GM20431 (cell line): ENCODE data around the gene TULP4.
"Not testable (repeated sequence)": the region's sequence is repeated elsewhere in the genome, so short reads cannot be mapped to it uniquely, and the experiment has no call there.

Experiments used
- in situ Hi-C: fragments of 300-500 bp; cut with MseI, MboI; formaldehyde crosslinking; loops from one replicate; pipeline ENCODE4 v1.15.0; 2020; ENCODE audit warnings: low sequenced_read_pairs; ENCODE audit not compliant: unreplicated experiment

TULP4 gene

GRCh38 chr6:158512809-158513208 lies 200.5 kb downstream of the TULP4 start:
- in situ Hi-C loops, result no loop called here

DNA sequence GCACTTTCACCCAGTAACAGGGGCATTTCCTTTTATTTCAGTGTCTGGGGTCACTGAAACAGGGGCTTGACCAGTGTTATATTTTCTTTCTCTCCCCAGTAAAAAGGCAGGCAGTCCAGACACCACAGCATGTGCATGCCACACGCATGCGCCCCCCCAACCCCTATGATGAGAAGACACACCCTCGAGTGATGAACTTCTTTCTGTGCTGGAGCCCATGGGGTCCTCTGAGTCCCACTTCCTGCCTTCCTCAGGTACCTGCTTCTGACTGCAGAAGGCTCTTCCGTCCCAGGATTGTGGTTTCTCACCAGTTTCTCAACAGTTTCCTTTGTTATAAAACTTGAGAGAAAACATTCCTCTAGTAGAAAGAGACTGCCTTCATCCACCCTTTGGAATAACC lies 201.9 kb downstream of the TULP4 start:
- in situ Hi-C loops, result no loop called here

DNA sequence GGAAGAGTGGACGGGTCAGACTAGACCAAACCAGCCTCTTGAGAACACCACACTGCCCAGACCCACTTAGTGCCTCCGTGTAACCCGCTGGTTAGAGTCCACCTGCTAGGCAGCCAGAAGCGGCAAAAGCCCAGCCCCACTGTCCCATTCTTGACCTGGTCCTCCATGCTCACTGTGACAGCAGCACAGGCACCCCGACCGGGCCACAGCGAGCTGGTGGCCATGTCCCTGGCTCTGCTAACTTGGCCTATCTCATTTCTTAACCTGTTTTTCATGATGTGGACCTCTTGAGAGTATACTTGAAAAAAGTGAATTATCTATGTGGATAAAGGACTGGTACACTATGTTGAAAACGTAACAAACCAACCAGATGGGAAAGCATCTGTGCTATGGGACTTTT lies 202.7 kb downstream of the TULP4 start:
- in situ Hi-C loops, result no loop called here

GRCh38 chr6:158516098-158516497 lies 203.8 kb downstream of the TULP4 start:
- in situ Hi-C loops, result no loop called here

GRCh38 chr6:158517038-158517437 lies 204.8 kb downstream of the TULP4 start:
- in situ Hi-C loops, result no loop called here

DNA sequence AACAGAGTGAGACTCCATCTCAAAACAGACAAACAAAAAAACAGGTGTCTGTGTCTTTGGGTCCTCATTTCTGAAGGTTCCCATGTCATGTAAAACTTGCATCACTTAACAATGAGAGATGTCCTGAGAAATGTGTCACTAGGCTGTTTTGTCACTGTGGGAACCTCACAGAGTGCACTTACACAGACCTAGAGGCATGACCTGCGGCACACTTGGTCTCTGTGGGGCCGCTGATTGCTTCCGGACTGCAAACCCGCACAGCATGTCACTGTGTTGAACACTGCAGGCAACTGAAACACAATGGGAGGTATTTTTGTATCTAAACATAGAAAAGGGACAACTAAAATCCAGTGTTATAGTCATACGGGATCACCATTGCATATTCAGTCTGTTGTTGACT lies 205.3 kb downstream of the TULP4 start:
- in situ Hi-C loops, result no loop called here

DNA sequence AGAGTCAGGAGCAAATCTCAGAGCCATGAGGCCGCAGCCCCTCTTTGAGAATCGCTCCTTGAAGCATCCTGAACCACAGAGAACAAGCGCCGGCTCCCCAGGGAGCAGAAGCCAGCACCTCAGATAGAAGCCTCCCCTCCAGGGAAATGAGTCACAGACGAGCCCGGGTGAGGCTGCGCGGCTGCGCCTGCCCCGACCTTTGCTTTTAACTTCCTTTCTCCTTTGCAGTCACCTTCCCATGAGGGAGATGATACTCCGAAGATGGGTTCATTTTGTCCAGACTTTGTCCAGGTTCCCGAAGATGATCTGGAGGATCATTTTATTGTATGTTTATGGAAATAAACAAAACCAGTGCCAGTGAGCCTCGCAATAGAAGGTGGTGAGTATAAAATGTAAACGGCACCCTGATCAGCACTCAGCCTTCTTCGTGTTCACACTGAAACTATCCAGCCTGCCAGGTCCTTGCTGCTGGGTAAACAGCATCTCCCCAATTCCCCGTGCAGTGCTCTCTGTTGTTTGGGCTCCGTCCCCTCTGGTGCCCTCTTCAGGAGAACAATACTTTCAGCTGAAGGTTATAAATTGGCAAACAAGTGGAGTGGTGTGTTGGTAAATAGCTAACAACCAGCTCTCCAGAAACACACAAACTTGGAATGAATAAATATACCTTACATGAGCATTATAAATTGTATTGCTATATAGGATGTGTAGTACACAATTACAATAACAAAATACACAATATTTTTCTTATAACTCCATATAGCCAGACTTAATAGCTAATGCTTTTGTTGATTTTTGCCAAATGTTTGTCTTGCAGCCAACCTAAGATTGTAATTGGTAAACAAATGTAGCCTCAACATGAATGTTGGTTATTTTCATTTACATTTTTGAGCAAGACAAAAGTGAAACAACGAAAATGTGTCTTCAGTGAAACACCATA lies 206.2 kb downstream of the TULP4 start:
- in situ Hi-C loops, result no loop called here

- in situ Hi-C loops, result no loop called here
Measured at GRCh38 chr6:158519300-158519699, 207.0 kb downstream of the TULP4 start.

GRCh38 chr6:158519761-158520160 lies 207.5 kb downstream of the TULP4 start:
- in situ Hi-C loops, result no loop called here

GRCh38 chr6:158520975-158521374 lies 208.7 kb downstream of the TULP4 start:
- in situ Hi-C loops, result not testable (repeated sequence)

- in situ Hi-C loops, result no loop called here
Measured at GRCh38 chr6:158521759-158522158, 209.5 kb downstream of the TULP4 start.

DNA sequence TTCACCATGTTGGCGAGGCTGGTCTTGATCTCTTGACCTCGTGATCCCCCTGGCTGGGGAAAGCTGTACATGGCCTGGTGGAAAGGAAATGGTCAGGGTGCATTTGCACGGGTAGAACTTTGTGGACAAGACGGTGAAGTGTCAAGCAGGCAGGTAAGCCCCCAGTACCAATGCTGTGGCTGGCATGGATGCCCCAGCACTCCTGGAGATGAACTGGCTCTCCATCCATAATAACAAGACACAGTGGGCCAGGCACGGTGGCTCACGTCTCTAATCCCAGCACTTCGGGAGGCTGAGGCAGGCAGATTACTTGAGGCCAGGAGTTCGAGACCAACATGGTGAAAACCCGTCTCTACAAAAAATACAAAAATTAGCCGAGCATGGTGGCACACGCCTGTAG lies 210.4 kb downstream of the TULP4 start:
- in situ Hi-C loops, result no loop called here

DNA sequence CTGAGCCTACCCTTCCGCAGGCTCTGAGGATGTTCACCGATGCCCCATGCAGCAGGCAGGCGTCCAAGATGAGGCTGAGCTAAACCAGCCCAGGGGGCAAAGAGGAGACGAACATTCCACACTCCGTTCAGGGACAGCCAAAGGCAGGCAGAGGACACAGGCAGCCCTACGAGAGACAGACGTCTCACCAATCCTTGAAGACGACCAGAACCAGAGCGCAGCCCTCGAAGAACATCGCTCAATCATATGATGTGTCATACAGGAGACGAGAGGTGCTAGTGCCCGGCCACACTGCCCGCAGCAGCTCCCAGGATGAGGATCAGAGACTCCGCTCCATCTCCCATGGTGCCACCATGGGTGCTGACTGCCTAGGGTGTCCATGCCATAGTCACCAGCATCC lies 212.0 kb downstream of the TULP4 start:
- in situ Hi-C loops, result no loop called here

DNA sequence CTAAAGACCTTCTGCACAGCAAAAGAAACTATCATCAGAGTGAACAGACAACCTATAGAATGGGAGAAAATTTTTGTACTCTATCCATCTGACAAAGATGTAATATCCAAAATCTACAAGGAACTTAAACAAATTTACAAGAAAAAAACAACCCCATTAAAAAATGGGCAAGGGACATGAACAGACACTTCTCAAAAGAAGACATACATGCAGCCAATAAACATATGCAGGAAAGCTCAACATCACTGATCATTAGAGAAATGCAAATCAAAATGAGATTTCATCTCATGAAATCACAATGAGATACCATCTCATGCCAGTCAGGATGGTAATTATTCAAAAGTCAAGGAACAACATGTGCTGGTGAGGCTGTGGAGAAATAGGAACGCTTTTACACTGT lies 215.6 kb downstream of the TULP4 start:
- in situ Hi-C loops, result not testable (repeated sequence)

GRCh38 chr6:158528826-158529225 lies 216.6 kb downstream of the TULP4 start:
- in situ Hi-C loops, result no loop called here

DNA sequence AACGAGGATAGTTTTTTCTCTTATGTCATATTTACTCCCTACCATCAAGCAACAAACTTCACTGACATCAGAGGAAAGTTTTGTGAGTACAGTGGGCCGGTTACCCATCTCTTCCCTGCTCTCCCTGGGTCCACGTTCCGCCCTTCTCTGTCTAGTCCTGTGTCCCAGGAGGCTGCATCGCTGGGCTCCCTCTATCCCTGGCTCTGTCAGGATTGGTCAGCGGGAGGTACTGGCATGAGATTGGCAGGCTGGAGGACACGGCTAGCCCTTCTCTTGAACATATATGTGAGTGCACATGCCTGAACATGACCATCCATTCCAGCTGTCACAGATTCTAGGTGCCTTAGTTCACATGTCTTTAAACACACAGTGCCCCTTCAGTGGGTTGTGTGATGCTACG lies 217.4 kb downstream of the TULP4 start:
- in situ Hi-C loops, result no loop called here

DNA sequence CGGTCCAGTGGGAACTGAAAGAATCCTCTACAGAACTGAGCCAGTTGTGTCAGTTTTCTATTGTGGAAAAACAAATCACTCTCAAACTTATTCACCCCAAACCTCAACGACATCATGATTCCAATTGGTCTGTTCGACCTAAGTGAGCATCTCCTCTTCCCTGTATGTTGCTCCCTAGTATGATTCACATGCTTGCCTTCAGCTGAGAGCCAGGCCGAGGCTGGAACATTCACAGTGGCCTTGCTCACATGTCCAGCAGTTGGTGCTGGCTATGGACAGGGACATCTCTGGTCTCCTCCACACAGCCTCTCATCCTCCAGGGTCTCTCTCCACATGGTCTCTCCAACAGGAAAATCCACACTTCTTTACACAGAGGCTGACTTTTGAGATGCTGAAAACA lies 219.3 kb downstream of the TULP4 start:
- in situ Hi-C loops, result no loop called here

DNA sequence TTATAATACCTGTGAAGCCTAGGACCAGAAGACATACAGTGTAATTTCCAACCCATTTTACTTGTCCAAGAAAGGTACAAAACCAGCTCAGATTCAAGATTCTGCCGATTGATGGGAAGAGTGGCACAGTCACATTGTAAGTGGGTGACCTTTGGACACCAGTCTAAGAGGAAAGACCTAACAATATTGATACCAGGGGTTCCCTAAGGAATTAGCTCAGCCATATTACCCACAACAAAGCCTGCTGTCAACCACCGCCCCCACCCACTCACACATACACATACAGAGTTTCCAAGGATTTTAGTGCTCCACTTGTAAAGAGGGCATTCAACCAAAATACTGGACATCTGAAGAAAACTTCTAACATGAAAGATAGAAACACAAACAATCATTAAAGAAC lies 219.7 kb downstream of the TULP4 start:
- in situ Hi-C loops, result no loop called here

- in situ Hi-C loops, result no loop called here
Measured at GRCh38 chr6:158536084-158536890, 224.0 kb downstream of the TULP4 start.

- in situ Hi-C loops, result no loop called here
Measured at GRCh38 chr6:158536891-158537798, 224.9 kb downstream of the TULP4 start.
